ENCODE results near the gene ESM1. TPM values are rescaled to one million over a fixed set of nuclear protein-coding genes. Genes with fewer than 3 reads are reported as not detected.

Gene ESM1
- total and polyA plus RNA-seq, 9 of the 15 experiments (the other 6 are each of a cell fraction or from before 2014, with no cell fraction given), result not detected

- H3K27me3 ChIP-seq (ENCODE audit: control insufficient read depth in 2 of 2, insufficient read depth in 2 of 2, low read length in 2 of 2), result peaks cover 0 to 6% of the 10 kb centered on the region in 2 experiments; a peak in 1 of 5 replicates
- H3K79me2 ChIP-seq (ENCODE audit: control insufficient read depth, insufficient read depth, low read length), result no peaks in the 10 kb centered on the region
- H3K9me3 ChIP-seq (replicated peaks; ENCODE audit: control insufficient read depth, insufficient read depth, low read depth, low read length), result no peaks in the 10 kb centered on the region
- no peak for ATAC-seq
- FAIRE-seq, result no peak
- H3K4me1 ChIP-seq (replicated peaks in 1 of 2; ENCODE audit: control insufficient read depth in 2 of 2, insufficient read depth in 2 of 2, low read length in 2 of 2), result no peaks in the 10 kb centered on the region
- intact Hi-C loops (cut with micrococcal nuclease), result no loop called here
- H2AFZ ChIP-seq (ENCODE audit: low read depth, low read length), result no peak overlapping the region
- H4K20me1 ChIP-seq (replicated peaks; ENCODE audit: control insufficient read depth, insufficient read depth, low read length), result no peaks in the 10 kb centered on the region
- no peak overlapping the region for H3K9ac ChIP-seq (ENCODE audit: insufficient read depth in 1 of 2, low read depth in 2 of 2, low read length in 2 of 2)
- in situ Hi-C loops (cut with MboI), result no loop called here
- CTCF ChIA-PET (ENCODE audit: low intra/inter-chr PET ratio), result no interaction called here
- no peak for DNase-seq (ENCODE audit: extremely low read depth in 1 of 4, low spot score in 3 of 4)
- POLR2A ChIA-PET, result no interaction called here
- H3K9me1 ChIP-seq (ENCODE audit: control insufficient read depth, insufficient read depth, low read length), result no peaks in the 10 kb centered on the region
- TF ChIP-seq RFX5 (IDR thresholded peaks at IDR 0.05; ENCODE audit: low read depth, low read length) (no peak), MIER1 (IDR thresholded peaks at IDR 0.05; ENCODE audit: low read depth) (no peak), GTF2B (IDR thresholded peaks at IDR 0.05; ENCODE audit: extremely low read depth, insufficient read length) (no peak), ZFP36 (IDR thresholded peaks at IDR 0.05; ENCODE audit: low read depth, low read length, partially characterized antibody) (no peak)
- no peak overlapping the region for H3K27ac ChIP-seq (ENCODE audit: extremely low read depth, low read depth, low read length)
- BruUV-seq (replicated peaks), result no TSS peak
- H3K4me3 ChIP-seq, result no peak overlapping the region
- H3K36me3 ChIP-seq (ENCODE audit: control insufficient read depth, insufficient read depth, low read length), result no peaks in the 10 kb centered on the region
- no peak overlapping the region for H3K4me2 ChIP-seq (ENCODE audit: insufficient read depth, low read length)
Observed at GRCh38 chr5:54956922-54957321, 28.5 kb downstream of the ESM1 start.

GRCh38 chr5:54947187-54947586, 38.2 kb downstream of the ESM1 start:
- no peak overlapping the region for H3K27ac ChIP-seq (ENCODE audit: extremely low read depth, low read depth, low read length)
- in situ Hi-C loops (cut with MboI) (no loop called here), intact Hi-C loops (cut with micrococcal nuclease) (no loop called here)
- no peak overlapping the region for H3K4me3 ChIP-seq
- H3K36me3 ChIP-seq (ENCODE audit: control insufficient read depth, insufficient read depth, low read length), result no peaks in the 10 kb centered on the region
- FAIRE-seq (no peak), DNase-seq (ENCODE audit: extremely low read depth in 1 of 4, low spot score in 3 of 4) (no peak), ATAC-seq (no peak)
- H3K4me2 ChIP-seq (ENCODE audit: insufficient read depth, low read length), result no peak overlapping the region
- TF ChIP-seq RB1 (IDR thresholded peaks at IDR 0.05; ENCODE audit: low read depth) (no peak), YY1 (IDR thresholded peaks at IDR 0.05; ENCODE audit: borderline replicate concordance in 1 of 3, control insufficient read depth in 1 of 3, extremely low read depth in 1 of 3, insufficient read depth in 3 of 3, insufficient read length in 1 of 3, insufficient replicate concordance in 2 of 3, low read depth in 1 of 3, low read length in 2 of 3) (no peak), FOXO4 (CRISPR knock-in tag; IDR thresholded peaks at IDR 0.05) (no peak), ZFP36 (IDR thresholded peaks at IDR 0.05; ENCODE audit: low read depth, low read length, partially characterized antibody) (no peak), SUPT5H (IDR thresholded peaks at IDR 0.05) (no peak)
- H3K9me3 ChIP-seq (replicated peaks; ENCODE audit: control insufficient read depth, insufficient read depth, low read depth, low read length), result no peaks in the 10 kb centered on the region
- no peak overlapping the region for H2AFZ ChIP-seq (ENCODE audit: low read depth, low read length)
- no peaks in the 10 kb centered on the region for H4K20me1 ChIP-seq (replicated peaks; ENCODE audit: control insufficient read depth, insufficient read depth, low read length)
- no peaks in the 10 kb centered on the region for H3K9me1 ChIP-seq (ENCODE audit: control insufficient read depth, insufficient read depth, low read length)
- no peak overlapping the region for H3K9ac ChIP-seq (ENCODE audit: insufficient read depth in 1 of 2, low read depth in 2 of 2, low read length in 2 of 2)
- no TSS peak for BruUV-seq (replicated peaks)
- WGBS (ENCODE audit: insufficient coverage, low coverage, missing lambda C conversion rate), result 0% methylated on average over 1 of the region's 1 CpG
- no peaks in the 10 kb centered on the region for H3K27me3 ChIP-seq (ENCODE audit: control insufficient read depth in 2 of 2, insufficient read depth in 2 of 2, low read length in 2 of 2)
- no peaks in the 10 kb centered on the region for H3K4me1 ChIP-seq (replicated peaks in 1 of 2; ENCODE audit: control insufficient read depth in 2 of 2, insufficient read depth in 2 of 2, low read length in 2 of 2)
- ChIA-PET CTCF (ENCODE audit: low intra/inter-chr PET ratio) (no interaction called here), POLR2A (no interaction called here)
- H3K79me2 ChIP-seq (ENCODE audit: control insufficient read depth, insufficient read depth, low read length), result no peaks in the 10 kb centered on the region
